Measurements from ENCODE around the gene STARD7. TPM values are rescaled to one million over a fixed set of nuclear protein-coding genes. Genes with fewer than 3 reads are reported as not detected.

Gene STARD7
- total RNA-seq, 1 donor from 2014 or later, result 103 TPM

- no peaks in the 10 kb centered on the region for H3K27me3 Mint-ChIP-seq (ENCODE audit: low read depth, unreplicated experiment)
- Histone ChIP-seq H3K27ac (ENCODE audit: low read depth, low read length) (no peak overlapping the region), H3K27me3 (ENCODE audit: insufficient read depth, low read length) (no peaks in the 10 kb centered on the region), H3K9ac (ENCODE audit: low read length) (peak overlapping the region; percentile 6), H3K79me2 (ENCODE audit: insufficient read depth, low read length) (peaks cover 92% of the 10 kb centered on the region), H3K36me3 (ENCODE audit: insufficient read depth, low read length) (no peaks in the 10 kb centered on the region), H3K4me1 (ENCODE audit: insufficient read depth, low read length) (peaks cover 34% of the 10 kb centered on the region), H3K4me2 (ENCODE audit: low read length) (peak overlapping the region; percentile 61), H4K20me1 (ENCODE audit: insufficient read depth, low read length) (peaks cover 69% of the 10 kb centered on the region), H3K9me3 (ENCODE audit: insufficient read depth, low read depth, low read length) (no peaks in the 10 kb centered on the region), H2AFZ (ENCODE audit: low read depth, low read length) (no peak overlapping the region), H3K4me3 (ENCODE audit: insufficient read depth, low read depth, low read length) (peak overlapping the region; percentile 19)
- H3K9me3 Mint-ChIP-seq (ENCODE audit: unreplicated experiment), result no peaks in the 10 kb centered on the region
- FAIRE-seq (peak; percentile 5), DNase-seq (ENCODE audit: low read depth) (peak; percentile 59)
- TF ChIP-seq CTCF (IDR thresholded peaks at IDR 0.05; ENCODE audit: insufficient read depth, low read depth, low read length) (no peak), EZH2 (IDR thresholded peaks at IDR 0.05; ENCODE audit: insufficient read depth, low read length) (no peak)
- H3K27ac Mint-ChIP-seq (ENCODE audit: unreplicated experiment), result no peak overlapping the region
- H3K4me3 Mint-ChIP-seq (ENCODE audit: unreplicated experiment), result peak overlapping the region; percentile 71
- peaks cover 4% of the 10 kb centered on the region for H3K36me3 Mint-ChIP-seq (ENCODE audit: low read depth, unreplicated experiment)
- peaks cover 35% of the 10 kb centered on the region for H3K4me1 Mint-ChIP-seq (ENCODE audit: low read depth, unreplicated experiment)
Observed at GRCh38 chr2:96205888-96206287, 2.7 kb downstream of the STARD7 start.

GRCh38 chr2:96204836-96205624, 3.6 kb downstream of the STARD7 start:
- Mint-ChIP-seq H3K4me1 (ENCODE audit: low read depth, unreplicated experiment) (peaks cover 39% of the 10 kb centered on the region), H3K27ac (ENCODE audit: unreplicated experiment) (no peak overlapping the region), H3K27me3 (ENCODE audit: low read depth, unreplicated experiment) (no peaks in the 10 kb centered on the region), H3K36me3 (ENCODE audit: low read depth, unreplicated experiment) (peaks cover 4% of the 10 kb centered on the region), H3K4me3 (ENCODE audit: unreplicated experiment) (peak overlapping the region; percentile 77), H3K9me3 (ENCODE audit: unreplicated experiment) (no peaks in the 10 kb centered on the region)
- Histone ChIP-seq H4K20me1 (ENCODE audit: insufficient read depth, low read length) (peaks cover 76% of the 10 kb centered on the region), H3K9ac (ENCODE audit: low read length) (peak overlapping the region; percentile 17), H3K27me3 (ENCODE audit: insufficient read depth, low read length) (no peaks in the 10 kb centered on the region), H3K9me3 (ENCODE audit: insufficient read depth, low read depth, low read length) (no peaks in the 10 kb centered on the region), H3K27ac (ENCODE audit: low read depth, low read length) (no peak overlapping the region), H3K4me3 (ENCODE audit: insufficient read depth, low read depth, low read length) (peak overlapping the region; percentile 4), H3K4me1 (ENCODE audit: insufficient read depth, low read length) (peaks cover 33% of the 10 kb centered on the region), H3K4me2 (ENCODE audit: low read length) (peak overlapping the region; percentile 61), H3K36me3 (ENCODE audit: insufficient read depth, low read length) (no peaks in the 10 kb centered on the region), H3K79me2 (ENCODE audit: insufficient read depth, low read length) (peaks cover 96% of the 10 kb centered on the region), H2AFZ (ENCODE audit: low read depth, low read length) (no peak overlapping the region)
- TF ChIP-seq EZH2 (IDR thresholded peaks at IDR 0.05; ENCODE audit: insufficient read depth, low read length) (no peak), CTCF (IDR thresholded peaks at IDR 0.05; ENCODE audit: insufficient read depth, low read depth, low read length) (no peak)
- peak; percentile 14 for DNase-seq (ENCODE audit: low read depth)
- FAIRE-seq, result no peak

Measured in astrocyte (in vitro differentiated cells and primary cell).